IgD-negative memory B cell (primary cell): ENCODE data around the gene PARD3B. TPM values are rescaled to one million over a fixed set of nuclear protein-coding genes. Genes with fewer than 3 reads are reported as not detected.
A peak's percentile ranks its signal among the peaks of the same experiment; 100 is the strongest.

ENCODE experiments used
- H3K27ac Mint-ChIP-seq, 3 donors: one replicate each; pipeline ENCODE4 v1.8.0; 2020 to 2022; ENCODE audit warnings: mild to moderate bottlenecking in 3 of 3, mixed read lengths in 3 of 3, moderate library complexity in 1 of 3
- H3K27me3 Mint-ChIP-seq: one replicate; pipeline ENCODE4 v1.8.0; 2021; ENCODE audit warnings: mixed read lengths
- H3K36me3 Mint-ChIP-seq: one replicate; pipeline ENCODE4 v1.8.0; 2020; ENCODE audit warnings: mild to moderate bottlenecking, mixed read lengths
- H3K4me1 Mint-ChIP-seq, 3 donors: one replicate each; pipeline ENCODE4 v1.8.0; 2020 to 2022; ENCODE audit warnings: mixed read lengths in 3 of 3, mild to moderate bottlenecking in 1 of 3
- H3K4me3 Mint-ChIP-seq, 4 donors: one replicate each; pipeline ENCODE4 v1.8.0; 2020 to 2022; ENCODE audit warnings: mild to moderate bottlenecking in 4 of 4, mixed read lengths in 4 of 4, moderate library complexity in 3 of 4
- H3K9me3 Mint-ChIP-seq, 3 donors: one replicate each; pipeline ENCODE4 v1.8.0; 2020 to 2021; ENCODE audit warnings: mixed read lengths in 3 of 3, mild to moderate bottlenecking in 1 of 3
- polyA plus RNA-seq: library from polyadenylated mRNA; unstranded; fragments of 300-500 nt; fragmentation: Illumina TruSeq; gene quantifications from one replicate; pipeline ENCODE4 v1.2.3, GENCODE V29; 2021

Gene PARD3B
- polyA plus RNA-seq, 1 donor from 2014 or later, result 0.04 TPM

DNA sequence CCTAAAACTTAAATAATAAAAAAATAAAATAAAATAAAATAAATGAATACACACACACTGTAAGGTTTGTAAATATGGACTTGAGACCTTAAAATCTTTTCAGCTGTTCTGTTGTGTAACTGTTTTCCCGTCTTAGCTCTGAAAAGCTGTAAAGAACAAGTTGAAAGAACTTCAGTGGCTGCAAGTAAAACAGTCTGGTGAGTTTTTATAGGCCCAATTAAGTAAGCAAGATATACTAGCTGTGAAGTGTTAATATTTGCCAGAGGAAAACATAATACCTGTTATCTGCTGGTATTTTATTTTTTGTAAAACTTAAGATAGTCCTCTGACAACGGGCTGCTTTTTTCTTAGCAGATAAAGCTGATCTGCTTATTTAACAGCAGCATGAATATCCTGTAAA lies 960.1 kb downstream of the PARD3B start:
- H3K27ac Mint-ChIP-seq, result no peak overlapping the region
- peaks cover 0 to 3% (median 1%) of the 10 kb centered on the region in 3 donors for H3K9me3 Mint-ChIP-seq
- H3K36me3 Mint-ChIP-seq, result no peaks in the 10 kb centered on the region
- no peak overlapping the region for H3K4me3 Mint-ChIP-seq
- no peaks in the 10 kb centered on the region for H3K27me3 Mint-ChIP-seq
- no peaks in the 10 kb centered on the region for H3K4me1 Mint-ChIP-seq

DNA sequence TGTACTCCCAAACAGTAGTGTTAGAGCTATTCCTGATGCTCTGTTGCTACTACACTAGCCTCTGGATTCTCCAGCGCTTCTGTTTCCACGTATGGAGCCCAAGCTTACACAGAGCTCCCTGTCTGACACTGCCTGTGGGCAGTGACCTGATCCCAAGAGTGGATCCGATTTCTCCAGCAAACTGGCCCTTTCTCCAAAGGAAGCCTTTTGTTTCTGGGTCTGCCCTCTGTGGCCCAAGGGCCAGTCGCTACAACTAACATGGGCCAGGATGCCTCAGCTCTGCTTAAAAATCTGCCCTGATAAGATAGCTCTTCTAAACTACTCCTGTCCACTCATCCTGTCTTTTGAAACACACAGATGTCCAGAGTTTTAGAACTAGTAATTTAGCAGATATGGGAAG lies 964.4 kb downstream of the PARD3B start:
- no peak overlapping the region for H3K27ac Mint-ChIP-seq
- no peaks in the 10 kb centered on the region for H3K36me3 Mint-ChIP-seq
- peaks cover 0 to 3% (median 1%) of the 10 kb centered on the region in 3 donors for H3K9me3 Mint-ChIP-seq
- no peaks in the 10 kb centered on the region for H3K27me3 Mint-ChIP-seq
- no peak overlapping the region for H3K4me3 Mint-ChIP-seq
- H3K4me1 Mint-ChIP-seq, result no peaks in the 10 kb centered on the region

DNA sequence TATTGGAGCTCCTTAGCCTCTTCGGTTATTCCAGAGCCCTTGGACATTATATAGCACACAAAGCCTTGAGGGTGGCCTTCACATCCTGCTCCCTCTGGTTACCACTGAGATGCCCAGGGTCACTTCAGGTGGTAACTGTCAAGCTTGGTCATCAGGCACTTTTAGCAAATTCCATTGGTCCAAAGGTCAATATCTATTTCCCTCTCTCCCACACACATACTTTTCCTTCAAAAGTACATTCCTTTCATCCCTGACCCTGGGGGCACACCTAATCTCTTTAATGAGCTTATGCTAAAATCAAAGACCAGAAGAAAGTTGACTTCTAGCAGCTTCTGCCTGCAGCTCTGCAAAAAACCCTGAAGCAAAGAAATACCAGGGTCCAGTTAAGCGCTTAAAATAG lies 965.1 kb downstream of the PARD3B start:
- H3K27me3 Mint-ChIP-seq, result no peaks in the 10 kb centered on the region
- no peaks in the 10 kb centered on the region for H3K4me1 Mint-ChIP-seq
- peaks cover 0 to 3% (median 1%) of the 10 kb centered on the region in 3 donors for H3K9me3 Mint-ChIP-seq
- H3K36me3 Mint-ChIP-seq, result no peaks in the 10 kb centered on the region
- no peak overlapping the region for H3K4me3 Mint-ChIP-seq
- H3K27ac Mint-ChIP-seq, result no peak overlapping the region

DNA sequence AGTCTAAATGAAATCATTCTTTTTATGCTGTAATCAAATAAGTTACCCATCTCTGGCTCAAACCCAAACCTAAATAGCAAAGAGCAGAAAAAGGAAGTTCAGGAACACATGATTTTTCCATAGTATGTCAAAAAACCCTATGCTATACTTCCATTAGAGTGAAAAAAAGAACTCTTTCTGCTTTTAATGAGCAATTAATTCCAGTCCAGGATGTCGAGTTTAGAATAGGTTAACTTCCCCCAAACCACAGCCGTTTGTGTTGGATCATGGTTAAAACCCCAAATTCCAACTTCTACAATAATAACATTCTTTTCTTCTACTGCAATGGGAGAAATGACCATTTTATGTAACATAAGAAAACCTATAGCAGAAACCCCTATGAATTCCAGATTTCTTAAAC lies 965.9 kb downstream of the PARD3B start:
- H3K4me1 Mint-ChIP-seq, result no peaks in the 10 kb centered on the region
- no peaks in the 10 kb centered on the region for H3K36me3 Mint-ChIP-seq
- no peak overlapping the region for H3K4me3 Mint-ChIP-seq
- peaks cover 0 to 3% (median 1%) of the 10 kb centered on the region in 3 donors for H3K9me3 Mint-ChIP-seq
- no peak overlapping the region for H3K27ac Mint-ChIP-seq
- H3K27me3 Mint-ChIP-seq, result no peaks in the 10 kb centered on the region

DNA sequence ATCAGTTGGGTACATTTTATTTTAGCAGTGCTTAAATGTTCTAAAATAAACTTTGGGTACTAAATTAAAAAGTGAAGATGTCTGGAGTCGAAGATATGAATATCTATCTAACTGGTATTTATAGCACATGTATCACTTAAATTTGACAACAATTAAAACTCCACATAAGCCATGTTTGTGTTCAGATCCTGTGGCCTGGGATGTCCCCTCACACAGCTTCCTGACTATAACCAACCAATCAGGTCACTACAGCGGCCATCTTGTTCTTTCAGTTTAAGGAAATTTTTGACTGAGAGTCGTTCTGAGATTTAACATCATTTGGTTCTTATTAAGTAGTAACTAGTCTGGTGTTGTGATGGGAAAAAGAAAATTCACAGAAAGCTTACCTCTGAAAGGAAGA lies 966.4 kb downstream of the PARD3B start:
- Mint-ChIP-seq H3K4me1 (no peaks in the 10 kb centered on the region), H3K4me3 (no peak overlapping the region), H3K27ac (no peak overlapping the region), H3K9me3 (peaks cover 0 to 3% (median 1%) of the 10 kb centered on the region in 3 donors), H3K36me3 (no peaks in the 10 kb centered on the region), H3K27me3 (no peaks in the 10 kb centered on the region)

DNA sequence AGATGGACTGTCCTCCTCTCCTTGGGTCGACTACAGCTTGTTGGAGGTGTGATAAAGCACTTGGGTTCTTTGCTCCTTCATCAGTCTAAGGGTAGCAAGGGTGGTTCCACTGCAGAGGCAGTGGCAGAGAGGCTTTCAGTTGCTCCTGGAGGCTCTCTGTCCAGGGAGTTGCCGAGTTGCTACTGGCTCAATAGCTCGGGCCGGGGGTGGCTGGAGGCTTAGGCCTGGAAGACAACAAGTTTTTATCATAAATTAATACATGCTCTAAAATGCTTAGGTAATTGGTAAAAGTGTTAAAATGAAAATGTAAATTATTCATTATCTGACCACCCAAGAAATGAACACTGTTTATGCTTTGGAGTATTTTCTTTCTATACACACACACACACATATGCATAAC lies 975.0 kb downstream of the PARD3B start:
- Mint-ChIP-seq H3K27me3 (peaks cover 9% of the 10 kb centered on the region), H3K36me3 (no peaks in the 10 kb centered on the region), H3K4me3 (no peak overlapping the region), H3K9me3 (peaks cover 4 to 9% (median 4%) of the 10 kb centered on the region in 3 donors), H3K4me1 (no peaks in the 10 kb centered on the region), H3K27ac (no peak overlapping the region)

DNA sequence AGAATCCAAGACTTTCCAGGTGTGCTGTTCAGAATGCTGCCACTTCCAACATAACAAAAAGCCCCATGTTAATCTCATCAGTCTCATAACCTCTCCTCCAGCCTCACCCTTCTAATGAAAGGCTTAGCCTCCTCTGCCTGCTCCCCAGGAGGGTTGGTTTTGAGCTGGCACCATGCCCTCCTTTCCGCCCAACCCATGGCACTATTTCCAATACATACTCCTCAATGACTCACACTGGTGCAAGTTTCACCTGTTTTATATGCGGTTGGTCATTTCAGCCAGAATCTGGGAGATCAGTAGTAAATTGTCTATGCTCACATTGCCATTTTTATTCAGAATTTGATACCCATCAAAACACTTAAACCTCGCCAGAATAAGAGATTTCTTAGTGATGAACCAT lies 979.4 kb downstream of the PARD3B start:
- Mint-ChIP-seq H3K9me3 (peaks cover under 1 to 2% (median 1%) of the 10 kb centered on the region in 3 donors), H3K36me3 (peaks cover 2% of the 10 kb centered on the region), H3K27me3 (peaks cover 5% of the 10 kb centered on the region), H3K4me1 (no peaks in the 10 kb centered on the region), H3K4me3 (no peak overlapping the region), H3K27ac (no peak overlapping the region)

DNA sequence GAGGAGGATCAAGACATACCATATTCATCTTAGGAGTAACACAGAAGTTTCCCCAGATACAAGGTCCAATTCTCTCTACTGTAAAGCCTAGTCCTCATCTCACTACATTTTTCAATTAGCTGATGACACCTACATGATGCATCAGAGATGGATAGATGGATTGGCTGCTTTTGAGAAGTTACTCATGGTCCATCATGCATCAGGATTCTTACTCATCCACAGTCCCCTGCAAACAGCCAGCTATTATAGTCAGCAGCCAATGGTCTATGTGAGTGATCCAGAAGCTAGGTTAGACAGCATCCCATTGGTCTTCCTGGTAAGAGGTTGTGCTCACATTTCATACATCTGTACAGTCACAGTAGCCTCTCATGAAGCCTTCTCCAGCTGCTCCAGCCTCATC lies 982.5 kb downstream of the PARD3B start:
- Mint-ChIP-seq H3K9me3 (peaks cover 0 to 2% (median 1%) of the 10 kb centered on the region in 3 donors), H3K27me3 (peaks cover 11% of the 10 kb centered on the region), H3K27ac (no peak overlapping the region), H3K4me1 (no peaks in the 10 kb centered on the region), H3K4me3 (no peak overlapping the region), H3K36me3 (peaks cover 2% of the 10 kb centered on the region)

DNA sequence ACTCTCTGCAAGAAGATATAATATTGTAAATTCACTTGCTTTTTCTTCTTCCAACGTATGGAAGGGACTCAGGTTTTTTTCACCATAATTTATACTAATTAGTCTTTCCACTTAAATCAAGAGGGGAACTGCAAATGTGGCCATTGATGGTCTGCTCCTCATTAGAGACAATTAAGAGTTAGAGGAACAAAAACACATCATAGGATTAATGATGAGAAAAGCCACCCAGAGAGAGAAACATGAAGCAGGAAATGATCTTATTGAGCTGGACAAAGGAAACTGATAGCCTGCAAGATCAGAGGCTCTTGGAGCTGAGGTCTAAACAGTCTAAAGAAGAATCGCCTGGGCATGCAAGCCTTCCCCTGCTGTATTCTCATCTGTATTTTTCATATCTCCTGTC lies 985.8 kb downstream of the PARD3B start:
- Mint-ChIP-seq H3K4me1 (peaks cover 0 to 6% (median 4%) of the 10 kb centered on the region in 3 donors), H3K27me3 (peaks cover 8% of the 10 kb centered on the region), H3K9me3 (peaks cover 0 to 2% (median 0%) of the 10 kb centered on the region in 3 donors), H3K27ac (no peak overlapping the region), H3K36me3 (no peaks in the 10 kb centered on the region), H3K4me3 (no peak overlapping the region)

DNA sequence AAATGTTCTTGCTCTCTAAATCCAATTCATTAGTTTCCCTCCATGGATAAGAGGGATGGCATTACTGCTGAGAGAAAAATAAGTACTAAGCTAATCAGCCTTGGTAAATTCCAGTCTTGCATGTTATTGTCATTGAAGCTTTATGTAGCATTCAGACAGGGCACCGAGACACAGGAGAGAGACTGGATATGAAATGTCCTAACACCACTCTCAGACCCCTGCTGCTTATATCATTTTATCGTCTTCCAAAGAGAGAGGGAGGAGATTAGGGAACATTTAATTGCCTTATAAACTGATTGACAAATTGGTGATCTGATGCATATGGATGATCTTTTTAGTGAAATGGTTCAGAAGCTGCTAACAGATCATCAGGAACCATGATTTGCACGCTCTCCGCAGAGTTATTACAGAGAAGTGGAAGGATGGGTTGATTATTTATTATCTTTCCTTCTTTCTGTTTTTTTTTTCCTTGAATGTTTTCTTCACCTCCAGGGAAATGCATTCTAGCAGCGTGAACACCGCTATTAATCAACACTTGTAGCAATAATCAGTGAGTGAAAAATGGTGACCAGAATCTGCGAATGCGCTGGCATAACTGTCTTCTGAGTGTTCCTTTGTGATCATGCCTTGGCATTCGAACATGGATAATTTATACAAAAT lies 986.3 kb downstream of the PARD3B start:
- Mint-ChIP-seq H3K27ac (no peak overlapping the region), H3K4me3 (no peak overlapping the region), H3K4me1 (peaks cover 0 to 6% (median 4%) of the 10 kb centered on the region in 3 donors), H3K36me3 (no peaks in the 10 kb centered on the region), H3K27me3 (peaks cover 8% of the 10 kb centered on the region), H3K9me3 (peaks cover 0 to 2% (median 0%) of the 10 kb centered on the region in 3 donors)

DNA sequence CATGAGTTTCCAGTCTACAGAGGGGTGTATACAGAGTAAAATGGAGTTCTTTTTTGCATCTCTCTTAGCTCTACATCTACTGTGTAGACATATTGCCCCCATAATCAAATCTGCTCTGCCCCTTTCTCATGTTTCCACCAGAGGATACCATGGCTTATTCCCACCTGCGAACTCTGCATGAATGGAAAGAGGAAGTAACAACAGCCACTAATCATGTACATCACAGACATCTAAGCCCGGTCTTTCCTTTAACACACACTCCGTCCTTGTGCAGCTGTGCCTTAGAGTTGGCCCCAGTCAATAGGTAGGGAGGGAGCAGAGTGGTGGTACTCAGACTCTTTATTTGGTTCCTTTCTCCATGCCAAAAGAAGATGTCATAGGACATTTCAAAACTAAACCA lies 989.7 kb downstream of the PARD3B start:
- H3K36me3 Mint-ChIP-seq, result no peaks in the 10 kb centered on the region

DNA sequence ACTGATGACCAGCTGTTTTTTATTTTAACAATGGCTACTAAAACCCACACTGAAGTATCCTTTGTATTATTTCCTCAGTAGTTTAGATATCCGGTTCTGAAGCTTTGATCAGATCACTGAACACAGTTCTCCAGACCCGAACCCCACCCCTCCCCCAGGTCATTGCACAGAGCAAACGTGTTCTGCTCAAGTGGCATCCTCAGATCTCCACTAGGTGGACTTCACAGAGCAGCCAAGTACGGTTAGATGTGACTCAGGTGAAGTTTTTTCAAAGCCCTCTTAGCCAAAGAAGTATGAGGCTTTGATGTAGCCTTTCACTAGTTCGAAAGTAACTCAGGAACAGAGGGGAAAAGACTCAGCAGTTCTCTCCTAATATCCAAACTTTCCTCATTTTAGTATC lies 994.3 kb downstream of the PARD3B start:
- peaks cover 9 to 25% (median 21%) of the 10 kb centered on the region in 3 donors for H3K4me1 Mint-ChIP-seq
- H3K27ac Mint-ChIP-seq, result no peak overlapping the region
- H3K4me3 Mint-ChIP-seq, result no peak overlapping the region
- H3K36me3 Mint-ChIP-seq, result no peaks in the 10 kb centered on the region
- no peaks in the 10 kb centered on the region for H3K9me3 Mint-ChIP-seq
- no peaks in the 10 kb centered on the region for H3K27me3 Mint-ChIP-seq

More for the DNA sequence above, 989.7 kb downstream of the PARD3B start:
- Mint-ChIP-seq H3K27me3 (peaks cover 8% of the 10 kb centered on the region), H3K4me3 (no peak overlapping the region), H3K4me1 (peaks cover 4 to 13% (median 9%) of the 10 kb centered on the region in 3 donors), H3K27ac (no peak overlapping the region), H3K9me3 (no peaks in the 10 kb centered on the region)

DNA sequence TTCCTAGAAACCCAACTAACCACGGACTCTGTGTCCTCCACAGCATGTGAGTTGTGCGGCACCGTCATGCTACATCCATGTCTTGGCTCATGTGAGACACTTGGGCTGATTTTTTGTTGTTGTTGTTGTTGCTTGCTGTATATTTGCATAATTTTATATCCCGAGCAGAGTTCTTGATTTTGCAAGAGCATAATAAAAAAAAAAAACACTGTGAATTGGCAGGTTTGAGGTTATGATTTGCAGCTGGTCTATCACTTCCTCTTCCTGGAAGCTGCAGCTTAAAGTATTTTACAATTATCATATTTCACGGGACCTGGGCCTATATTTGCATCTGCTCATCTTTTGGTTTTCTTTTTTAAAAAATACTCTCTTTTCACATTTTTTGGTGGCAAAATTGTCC lies 994.8 kb downstream of the PARD3B start:
- no peaks in the 10 kb centered on the region for H3K27me3 Mint-ChIP-seq
- H3K4me3 Mint-ChIP-seq, result peak overlapping the region in 1 of 4 donors; percentile 7
- H3K4me1 Mint-ChIP-seq, result peaks cover 9 to 23% (median 20%) of the 10 kb centered on the region in 3 donors
- no peaks in the 10 kb centered on the region for H3K36me3 Mint-ChIP-seq
- H3K9me3 Mint-ChIP-seq, result no peaks in the 10 kb centered on the region
- no peak overlapping the region for H3K27ac Mint-ChIP-seq

DNA sequence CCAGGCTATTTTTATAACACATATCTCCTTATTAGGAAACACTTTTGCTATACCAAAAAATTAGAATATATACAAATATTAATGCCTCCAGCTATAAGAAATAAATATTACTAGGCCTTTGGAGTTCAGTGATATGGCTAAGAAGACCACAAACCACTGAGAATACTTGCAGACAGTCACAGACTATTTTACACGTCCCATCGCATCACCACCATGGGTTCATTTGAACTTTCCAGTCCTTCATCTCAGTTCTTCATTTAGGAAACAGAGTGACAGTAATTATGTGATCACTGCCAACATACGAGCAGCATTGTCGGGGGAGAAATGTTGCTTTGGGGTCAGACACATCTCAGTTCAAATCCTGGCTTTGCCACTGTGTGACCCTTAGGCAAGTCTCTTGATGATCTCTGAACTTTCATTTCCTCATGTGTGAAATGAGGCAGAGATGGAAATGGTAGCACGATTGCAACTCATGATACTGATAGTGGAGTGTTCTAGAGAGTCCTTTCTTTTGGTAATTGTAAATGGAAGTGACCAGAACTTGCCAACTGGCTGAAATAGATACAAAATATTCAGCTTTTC lies 998.1 kb downstream of the PARD3B start:
- peaks cover 9 to 19% (median 17%) of the 10 kb centered on the region in 3 donors for H3K4me1 Mint-ChIP-seq
- no peak overlapping the region for H3K4me3 Mint-ChIP-seq
- no peaks in the 10 kb centered on the region for H3K27me3 Mint-ChIP-seq
- H3K9me3 Mint-ChIP-seq, result peaks cover 0 to 1% (median 0%) of the 10 kb centered on the region in 3 donors
- no peak overlapping the region for H3K27ac Mint-ChIP-seq
- no peaks in the 10 kb centered on the region for H3K36me3 Mint-ChIP-seq

DNA sequence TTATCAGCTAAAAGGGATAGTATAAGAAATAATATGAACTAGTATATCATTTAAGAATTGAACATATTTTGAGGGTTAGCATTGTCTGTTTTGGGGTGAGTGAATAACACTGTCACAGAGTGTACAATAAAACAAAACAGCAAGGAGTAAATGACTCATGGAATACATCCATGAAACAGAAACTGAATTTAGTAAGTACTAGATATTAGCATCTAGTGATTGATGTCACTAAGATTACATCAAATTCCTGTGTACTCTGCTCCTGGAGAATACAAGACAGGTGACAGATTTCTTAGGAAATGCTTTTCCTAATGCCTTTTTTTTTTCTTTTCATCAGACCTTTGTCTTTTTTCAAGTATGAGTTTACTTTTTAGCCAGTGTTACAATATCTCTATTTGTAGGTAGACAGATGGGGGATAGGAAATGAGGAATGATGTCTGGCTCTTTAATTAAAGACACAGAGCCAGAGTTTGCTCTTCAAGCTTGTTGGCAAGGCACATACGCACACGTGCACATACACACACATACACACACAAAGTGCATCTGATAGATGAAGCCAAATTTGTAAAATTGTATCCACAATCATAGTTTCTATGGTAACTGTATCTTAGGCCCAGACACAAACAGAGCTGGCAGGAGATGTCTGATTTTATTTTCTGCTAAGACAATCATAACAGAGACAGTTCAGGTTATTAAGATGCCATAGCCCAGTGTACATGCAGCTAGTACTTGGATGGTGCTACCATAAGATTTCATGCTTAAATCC lies 998.8 kb downstream of the PARD3B start:
- H3K4me3 Mint-ChIP-seq, result no peak overlapping the region
- peaks cover 0 to 1% (median 0%) of the 10 kb centered on the region in 3 donors for H3K9me3 Mint-ChIP-seq
- H3K4me1 Mint-ChIP-seq, result peaks cover 9 to 19% (median 17%) of the 10 kb centered on the region in 3 donors
- H3K36me3 Mint-ChIP-seq, result no peaks in the 10 kb centered on the region
- no peaks in the 10 kb centered on the region for H3K27me3 Mint-ChIP-seq
- no peak overlapping the region for H3K27ac Mint-ChIP-seq
